ENCODE results near the gene NBAS. TPM values are rescaled to one million over a fixed set of nuclear protein-coding genes. Genes with fewer than 3 reads are reported as not detected.

Gene NBAS
- total and polyA plus RNA-seq, 9 of the 15 experiments (the other 6 are each of a cell fraction or from before 2014, with no cell fraction given) = 15.3 to 94.4 (median 69.9) TPM

- intact Hi-C loops (cut with micrococcal nuclease) (no loop called here), in situ Hi-C loops (cut with MboI) (no loop called here)
- ATAC-seq (no peak), FAIRE-seq (no peak), DNase-seq (ENCODE audit: extremely low read depth in 1 of 4, low spot score in 3 of 4) (no peak)
- H3K36me3 ChIP-seq (ENCODE audit: control insufficient read depth, insufficient read depth, low read length) = peaks cover 78% of the 10 kb centered on the region
- peaks cover 0 to 15% of the 10 kb centered on the region in 2 experiments; a peak in 2 of 5 replicates for H3K4me1 ChIP-seq (replicated peaks in 1 of 2; ENCODE audit: control insufficient read depth in 2 of 2, insufficient read depth in 2 of 2, low read length in 2 of 2)
- POLR2A ChIA-PET = interaction anchor here (0.9 to 1.0 kb wide), 2 partner anchors 9 to 12 kb away, joined by 3 read pairs; no protein-coding TSS in a partner anchor
- no peaks in the 10 kb centered on the region; the same call in 1 of the 2 replicates for H3K9me3 ChIP-seq (replicated peaks; ENCODE audit: control insufficient read depth, insufficient read depth, low read depth, low read length)
- H3K9me1 ChIP-seq (ENCODE audit: control insufficient read depth, insufficient read depth, low read length) = peaks cover 4% of the 10 kb centered on the region
- CTCF ChIA-PET (ENCODE audit: low intra/inter-chr PET ratio) = no interaction called here
- no peaks in the 10 kb centered on the region for H4K20me1 ChIP-seq (replicated peaks; ENCODE audit: control insufficient read depth, insufficient read depth, low read length)
- no peaks in the 10 kb centered on the region for H3K79me2 ChIP-seq (ENCODE audit: control insufficient read depth, insufficient read depth, low read length)
- no TSS peak for BruUV-seq (replicated peaks)
- TF ChIP-seq ZBTB33 (CRISPR knock-in tag; IDR thresholded peaks at IDR 0.05) (no peak), CHAMP1 (IDR thresholded peaks at IDR 0.05) (no peak), FOXM1 (IDR thresholded peaks at IDR 0.05; ENCODE audit: low read depth) (no peak), FOXM1 (CRISPR knock-in tag; IDR thresholded peaks at IDR 0.05; ENCODE audit: low read depth) (no peak), SPI1 (IDR thresholded peaks at IDR 0.05; ENCODE audit: borderline replicate concordance, low read depth, low read length) (no peak), ZNF583 (CRISPR knock-in tag; IDR thresholded peaks at IDR 0.05) (no peak), CTCF (IDR thresholded peaks at IDR 0.05 in 2 of 3, conservative IDR thresholded peaks at IDR 0.05 in 1 of 3; ENCODE audit: insufficient read depth in 2 of 3, low read depth in 1 of 3, low read length in 3 of 3) (no peak), ZNF408 (CRISPR knock-in tag; IDR thresholded peaks at IDR 0.05; ENCODE audit: low read depth) (no peak), SRSF1 (IDR thresholded peaks at IDR 0.05; ENCODE audit: low read depth, low read length) (no peak)
- H2AFZ ChIP-seq (ENCODE audit: low read depth, low read length) = no peak overlapping the region
- H3K27me3 ChIP-seq (ENCODE audit: control insufficient read depth in 2 of 2, insufficient read depth in 2 of 2, low read length in 2 of 2) = no peaks in the 10 kb centered on the region
- WGBS (ENCODE audit: insufficient coverage, low coverage, missing lambda C conversion rate) = 57% methylated on average over 2 of the region's 2 CpGs
- H3K4me3 ChIP-seq = no peak overlapping the region
- no peak overlapping the region for H3K4me2 ChIP-seq (ENCODE audit: insufficient read depth, low read length)
- H3K9ac ChIP-seq (ENCODE audit: insufficient read depth in 1 of 2, low read depth in 2 of 2, low read length in 2 of 2) = no peak overlapping the region
- no peak overlapping the region for H3K27ac ChIP-seq (ENCODE audit: extremely low read depth, low read depth, low read length)
Observed at GRCh38 chr2:15307526-15307925, 253.6 kb downstream of the NBAS start.

Measured in K562 (cell line).